GM12878 (cell line): Measurements from ENCODE around the gene NEBL. TPM values are rescaled to one million over a fixed set of nuclear protein-coding genes. Genes with fewer than 3 reads are reported as not detected.

Experiments used
- CHD1 ChIP-seq: IDR thresholded peaks from 2 replicates; pipeline ENCODE4 v1.6.1; 2012; ENCODE audit warnings: low read depth, low read length, improper control_type of control experiment
- EED ChIP-seq: sonication (generic); IDR thresholded peaks from 2 replicates; pipeline ENCODE4 v1.6.1; 2016; ENCODE audit warnings: antibody characterized with exemption, low read depth
- GATAD2B ChIP-seq: fragments of 450-650 bp; conservative IDR thresholded peaks from 2 replicates; pipeline ENCODE4 v1.6.1; 2017; ENCODE audit warnings: low read depth, mild to moderate bottlenecking, moderate library complexity
- JUNB ChIP-seq: IDR thresholded peaks from 2 replicates; pipeline ENCODE4 v1.6.1; 2016; ENCODE audit warnings: antibody characterized with exemption, mild to moderate bottlenecking
- MTA3 ChIP-seq: IDR thresholded peaks from 2 replicates; pipeline ENCODE4 v1.6.1; 2012; ENCODE audit warnings: low read length, inconsistent platforms, borderline replicate concordance
- SIX5 ChIP-seq: IDR thresholded peaks from 2 replicates; pipeline ENCODE4 v1.6.1; 2011; ENCODE audit warnings: mild to moderate bottlenecking, low read depth, low read length, moderate library complexity; ENCODE audit not compliant: severe bottlenecking
- SREBF2 ChIP-seq: IDR thresholded peaks from 2 replicates; pipeline ENCODE4 v1.6.1; 2012; ENCODE audit warnings: mild to moderate bottlenecking, low read length
- ZNF687 ChIP-seq: fragments of 450-650 bp; IDR thresholded peaks from 2 replicates; pipeline ENCODE4 v1.6.1; 2017; ENCODE audit warnings: mild to moderate bottlenecking, moderate library complexity
- polyA plus RNA-seq, 11 experiments: library from polyadenylated mRNA; depleted of rRNA in 4 of 11; unstranded in 6 of 11; stranded (reverse) in 5 of 11; fragments of >200 nt; fragmentation: Nextera tagmentation in 4 of 11; fragmentation: Illumina TruSeq in 1 of 11; extraction: Ambion mirVana in 4 of 11; extraction: Trizol in 1 of 11; gene quantifications; 1 replicate in 1 of 11; 2 replicates in 10 of 11; pipeline versions ENCODE4 v1.2.1 to v1.2.3, GENCODE V29; 2011 to 2016; ENCODE audit warnings: inconsistent platforms in 2 of 11, missing spikeins in 2 of 11, low read depth in 1 of 11
- total RNA-seq, 4 experiments: library from RNA; depleted of rRNA in 3 of 4; stranded (reverse); fragments of >200 nt in 3 of 4; fragmentation: Illumina TruSeq in 1 of 4; extraction: Trizol in 1 of 4; gene quantifications; 2 replicates each; pipeline versions ENCODE4 v1.2.1 to v1.2.3, GENCODE V29; 2013 to 2021
- TF ChIP-seq, protein P1 (sequence below): fragments of 450-650 bp; IDR thresholded peaks from 2 replicates; pipeline ENCODE4 v1.6.1; 2017; ENCODE audit warnings: antibody characterized with exemption, mild to moderate bottlenecking, moderate library complexity
- TF ChIP-seq, protein P2 (sequence below): fragments of 450-650 bp; IDR thresholded peaks from 2 replicates; pipeline ENCODE4 v1.6.1; 2018; ENCODE audit warnings: borderline replicate concordance, mild to moderate bottlenecking; ENCODE audit not compliant: partially characterized antibody

NEBL gene
- total and polyA plus RNA-seq, 10 of the 15 experiments (the other 5 are each of a cell fraction or from before 2014, with no cell fraction given): 0.04 to 0.56 (median 0.11) TPM; not detected in 6

DNA sequence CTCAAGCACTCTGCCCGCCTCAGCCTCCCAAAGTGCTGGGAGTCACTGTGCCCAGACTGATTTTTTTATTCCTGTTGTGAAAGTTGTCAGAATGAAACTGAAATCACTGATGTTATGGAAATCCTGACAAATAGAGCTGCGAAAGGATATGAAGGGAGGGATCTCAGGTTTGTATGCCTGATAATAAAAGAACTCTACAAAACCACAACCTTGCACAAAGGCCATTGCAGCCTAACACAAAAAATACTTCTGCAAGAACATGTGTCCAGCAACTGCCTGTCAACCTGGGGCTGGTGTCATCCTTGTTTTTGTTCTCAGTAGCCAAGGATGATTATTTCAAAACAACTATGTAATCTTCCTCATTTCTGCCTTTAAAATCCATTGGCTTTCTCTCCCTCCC lies 126.1 kb downstream of the NEBL start (continued):
- TF ChIP-seq ZNF687 (no peak), SIX5 (no peak), SREBF2 (no peak), EED (no peak), JUNB (no peak), GATAD2B (no peak), CHD1 (no peak), MTA3 (no peak)
- TF ChIP-seq, protein P1, sequence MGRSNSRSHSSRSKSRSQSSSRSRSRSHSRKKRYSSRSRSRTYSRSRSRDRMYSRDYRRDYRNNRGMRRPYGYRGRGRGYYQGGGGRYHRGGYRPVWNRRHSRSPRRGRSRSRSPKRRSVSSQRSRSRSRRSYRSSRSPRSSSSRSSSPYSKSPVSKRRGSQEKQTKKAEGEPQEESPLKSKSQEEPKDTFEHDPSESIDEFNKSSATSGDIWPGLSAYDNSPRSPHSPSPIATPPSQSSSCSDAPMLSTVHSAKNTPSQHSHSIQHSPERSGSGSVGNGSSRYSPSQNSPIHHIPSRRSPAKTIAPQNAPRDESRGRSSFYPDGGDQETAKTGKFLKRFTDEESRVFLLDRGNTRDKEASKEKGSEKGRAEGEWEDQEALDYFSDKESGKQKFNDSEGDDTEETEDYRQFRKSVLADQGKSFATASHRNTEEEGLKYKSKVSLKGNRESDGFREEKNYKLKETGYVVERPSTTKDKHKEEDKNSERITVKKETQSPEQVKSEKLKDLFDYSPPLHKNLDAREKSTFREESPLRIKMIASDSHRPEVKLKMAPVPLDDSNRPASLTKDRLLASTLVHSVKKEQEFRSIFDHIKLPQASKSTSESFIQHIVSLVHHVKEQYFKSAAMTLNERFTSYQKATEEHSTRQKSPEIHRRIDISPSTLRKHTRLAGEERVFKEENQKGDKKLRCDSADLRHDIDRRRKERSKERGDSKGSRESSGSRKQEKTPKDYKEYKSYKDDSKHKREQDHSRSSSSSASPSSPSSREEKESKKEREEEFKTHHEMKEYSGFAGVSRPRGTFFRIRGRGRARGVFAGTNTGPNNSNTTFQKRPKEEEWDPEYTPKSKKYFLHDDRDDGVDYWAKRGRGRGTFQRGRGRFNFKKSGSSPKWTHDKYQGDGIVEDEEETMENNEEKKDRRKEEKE: no peak
- TF ChIP-seq, protein P2, sequence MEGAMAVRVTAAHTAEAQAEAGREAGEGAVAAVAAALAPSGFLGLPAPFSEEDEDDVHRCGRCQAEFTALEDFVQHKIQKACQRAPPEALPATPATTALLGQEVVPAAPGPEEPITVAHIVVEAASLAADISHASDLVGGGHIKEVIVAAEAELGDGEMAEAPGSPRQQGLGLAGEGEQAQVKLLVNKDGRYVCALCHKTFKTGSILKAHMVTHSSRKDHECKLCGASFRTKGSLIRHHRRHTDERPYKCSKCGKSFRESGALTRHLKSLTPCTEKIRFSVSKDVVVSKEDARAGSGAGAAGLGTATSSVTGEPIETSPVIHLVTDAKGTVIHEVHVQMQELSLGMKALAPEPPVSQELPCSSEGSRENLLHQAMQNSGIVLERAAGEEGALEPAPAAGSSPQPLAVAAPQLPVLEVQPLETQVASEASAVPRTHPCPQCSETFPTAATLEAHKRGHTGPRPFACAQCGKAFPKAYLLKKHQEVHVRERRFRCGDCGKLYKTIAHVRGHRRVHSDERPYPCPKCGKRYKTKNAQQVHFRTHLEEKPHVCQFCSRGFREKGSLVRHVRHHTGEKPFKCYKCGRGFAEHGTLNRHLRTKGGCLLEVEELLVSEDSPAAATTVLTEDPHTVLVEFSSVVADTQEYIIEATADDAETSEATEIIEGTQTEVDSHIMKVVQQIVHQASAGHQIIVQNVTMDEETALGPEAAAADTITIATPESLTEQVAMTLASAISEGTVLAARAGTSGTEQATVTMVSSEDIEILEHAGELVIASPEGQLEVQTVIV: no peak
